IMR-90 (cell line): ENCODE measurements around the gene ZSCAN30. TPM values are rescaled to one million over a fixed set of nuclear protein-coding genes. Genes with fewer than 3 reads are reported as not detected.

Experiments used
- ATAC-seq: fragments of 200-7000 bp; cut with Tn5 transposase; 2 replicates; pipeline ENCODE4 v1.9.1; 2020; ENCODE audit warnings: low read depth, mild to moderate bottlenecking, moderate library complexity
- BruUV-seq: library from RNA; stranded (reverse); fragments of 400-500 nt; replicated peaks from 2 replicates; lab custom pipeline; 2021; lab: Mats Ljungman, UMichigan
- CTCF ChIA-PET: fragments of 300-600 bp; formaldehyde crosslinking; extraction: SDS; loops from one replicate; lab custom pipeline; 2021; ENCODE audit warnings: antibody characterized with exemption; lab: Yijun Ruan, JAX
- POLR2A ChIA-PET: fragments of 300-600 bp; sonication (Branson Sonifier 250); formaldehyde crosslinking; loops from one replicate; lab custom pipeline; 2022; ENCODE audit warnings: antibody characterized with exemption; ENCODE audit not compliant: unreplicated experiment; lab: Charles Lee
- DNase-seq: peaks from one replicate; pipeline ENCODE4 v3.0.0; 2013
- H2AFZ ChIP-seq: replicated peaks from 2 replicates; pipeline ENCODE3; 2013; ENCODE audit warnings: low read length, mild to moderate bottlenecking; ENCODE audit not compliant: poor library complexity
- H2AK5ac ChIP-seq: 2 replicates; pipeline ENCODE4 v1.6.1; 2013; ENCODE audit warnings: low read depth, low read length, inconsistent platforms
- H2AK9ac ChIP-seq: replicated peaks from 2 replicates; pipeline ENCODE3; 2013; ENCODE audit warnings: mild to moderate bottlenecking, low read depth, low read length, moderate library complexity; ENCODE audit not compliant: poor library complexity
- H2BK120ac ChIP-seq: 2 replicates; pipeline ENCODE4 v1.6.1; 2013; ENCODE audit warnings: low read depth, low read length, inconsistent platforms
- H2BK15ac ChIP-seq: 3 replicates; pipeline ENCODE4 v1.6.1; 2013; ENCODE audit warnings: low read depth, low read length, inconsistent platforms
- H2BK20ac ChIP-seq: 2 replicates; pipeline ENCODE4 v1.6.1; 2013; ENCODE audit warnings: low read depth, mild to moderate bottlenecking, inconsistent platforms, low read length, moderate library complexity
- H2BK5ac ChIP-seq: 2 replicates; pipeline ENCODE4 v1.6.1; 2013; ENCODE audit warnings: mild to moderate bottlenecking, low read depth, low read length, inconsistent platforms; ENCODE audit not compliant: poor library complexity, severe bottlenecking
- H3K14ac ChIP-seq: replicated peaks from 2 replicates; pipeline ENCODE4 v1.6.1; 2013; ENCODE audit warnings: low read depth, low read length, inconsistent platforms
- H3K18ac ChIP-seq: 2 replicates; pipeline ENCODE4 v1.6.1; 2013; ENCODE audit warnings: low read depth, low read length, control low read depth
- H3K23ac ChIP-seq: 2 replicates; pipeline ENCODE4 v1.6.1; 2013; ENCODE audit warnings: low read depth, low read length, inconsistent platforms
- H3K27ac ChIP-seq: 2 replicates; pipeline ENCODE4 v1.5.1; 2013; ENCODE audit warnings: mild to moderate bottlenecking, control low read depth, low read length; ENCODE audit not compliant: insufficient read depth
- H3K27me3 ChIP-seq: 2 replicates; pipeline ENCODE4 v1.6.1; 2013; ENCODE audit warnings: low read length; ENCODE audit not compliant: control insufficient read depth, insufficient read depth
- H3K36me3 ChIP-seq: 2 replicates; pipeline ENCODE4 v1.6.1; 2013; ENCODE audit warnings: low read length, mixed read lengths; ENCODE audit not compliant: control insufficient read depth, insufficient read depth
- H3K4ac ChIP-seq: 2 replicates; pipeline ENCODE4 v1.6.1; 2013; ENCODE audit warnings: low read depth, low read length, inconsistent platforms
- H3K4me1 ChIP-seq: 2 replicates; pipeline ENCODE4 v1.6.1; 2013; ENCODE audit warnings: low read length, mixed read lengths; ENCODE audit not compliant: control insufficient read depth, insufficient read depth
- H3K4me2 ChIP-seq: 2 replicates; pipeline ENCODE4 v1.6.1; 2013; ENCODE audit warnings: low read depth, mild to moderate bottlenecking, control low read depth, low read length, moderate library complexity
- H3K4me3 ChIP-seq: 2 replicates; pipeline ENCODE4 v1.5.1; 2013; ENCODE audit warnings: low read depth, mild to moderate bottlenecking, control low read depth, low read length, moderate library complexity; ENCODE audit not compliant: insufficient read depth
- H3K56ac ChIP-seq: 2 replicates; pipeline ENCODE4 v1.6.1; 2013; ENCODE audit warnings: low read length, inconsistent platforms; ENCODE audit not compliant: insufficient read depth; ENCODE audit errors: extremely low read depth
- H3K79me1 ChIP-seq, 2 experiments: 2 replicates each; pipeline ENCODE4 v1.6.1; 2013; ENCODE audit warnings: low read length in 2 of 2, inconsistent platforms in 1 of 2, low read depth in 1 of 2
- H3K9ac ChIP-seq: 2 replicates; pipeline ENCODE4 v1.6.1; 2013; ENCODE audit warnings: low read depth, low read length, control low read depth
- H3K9me1 ChIP-seq: 2 replicates; pipeline ENCODE4 v1.6.1; 2013; ENCODE audit warnings: low read length, inconsistent platforms; ENCODE audit not compliant: insufficient read depth
- H3K9me3 ChIP-seq: 2 replicates; pipeline ENCODE4 v1.6.1; 2013; ENCODE audit warnings: low read length; ENCODE audit not compliant: control insufficient read depth, insufficient read depth
- H4K20me1 ChIP-seq: 2 replicates; pipeline ENCODE4 v1.6.1; 2013; ENCODE audit warnings: low read length, inconsistent platforms; ENCODE audit not compliant: insufficient read depth
- H4K5ac ChIP-seq: 2 replicates; pipeline ENCODE4 v1.6.1; 2013; ENCODE audit warnings: mild to moderate bottlenecking, low read depth, low read length, control low read depth
- H4K8ac ChIP-seq, 2 experiments: 2 replicates each; pipeline ENCODE4 v1.6.1; 2013; ENCODE audit warnings: low read depth in 2 of 2, low read length in 2 of 2, control low read depth in 1 of 2, inconsistent platforms in 1 of 2
- H4K91ac ChIP-seq: 2 replicates; pipeline ENCODE4 v1.6.1; 2013; ENCODE audit warnings: low read depth, low read length, inconsistent platforms; ENCODE audit not compliant: insufficient read depth
- BHLHE40 ChIP-seq: fragments of 150-350 bp; IDR thresholded peaks from 2 replicates; pipeline ENCODE4 v1.6.1; 2016; ENCODE audit warnings: mild to moderate bottlenecking, low read depth, low read length
- FOS ChIP-seq: fragments of 150-350 bp; IDR thresholded peaks from 2 replicates; pipeline ENCODE4 v1.6.1; 2016; ENCODE audit warnings: low read depth, low read length
- MAFK ChIP-seq: IDR thresholded peaks from 2 replicates; pipeline ENCODE4 v1.6.1; 2012; ENCODE audit warnings: low read depth, low read length, improper control_type of control experiment
- MAZ ChIP-seq: IDR thresholded peaks from 2 replicates; pipeline ENCODE4 v1.6.1; 2012; ENCODE audit warnings: low read depth, mild to moderate bottlenecking, low read length, improper control_type of control experiment, moderate library complexity, borderline replicate concordance
- MXI1 ChIP-seq: IDR thresholded peaks from 2 replicates; pipeline ENCODE4 v1.6.1; 2012; ENCODE audit warnings: low read depth, mild to moderate bottlenecking, low read length, moderate library complexity, borderline replicate concordance
- NFE2L2 ChIP-seq: fragments of 150-350 bp; IDR thresholded peaks from 2 replicates; pipeline ENCODE4 v1.6.1; 2016; ENCODE audit warnings: low read depth, mild to moderate bottlenecking, low read length
- POLR2A ChIP-seq: IDR thresholded peaks from 2 replicates; pipeline ENCODE4 v1.6.1; 2012; ENCODE audit warnings: mild to moderate bottlenecking, low read depth, low read length
- RAD21 ChIP-seq: IDR thresholded peaks from 2 replicates; pipeline ENCODE4 v1.6.1; 2012; ENCODE audit warnings: low read length, improper control_type of control experiment
- RCOR1 ChIP-seq: IDR thresholded peaks from 2 replicates; pipeline ENCODE4 v1.6.1; 2012; ENCODE audit warnings: mild to moderate bottlenecking, low read length, improper control_type of control experiment; ENCODE audit not compliant: insufficient replicate concordance
- RFX5 ChIP-seq: IDR thresholded peaks from 2 replicates; pipeline ENCODE4 v1.8.0; 2012; ENCODE audit warnings: low read depth, mild to moderate bottlenecking, low read length, moderate library complexity
- WGBS, 2 experiments: methylation state at CpG; one replicate each; pipeline versions ENCODE4 v1.1.5 to v1.1.7; 2013; ENCODE audit warnings: missing lambda C conversion rate in 2 of 2; ENCODE audit not compliant: insufficient read length in 1 of 2; ENCODE audit errors: extremely low coverage in 2 of 2; 5-methylcytosine and 5-hydroxymethylcytosine counted together
- dilution Hi-C: fragments of 300-500 bp; cut with HindIII; formaldehyde crosslinking; loops from one replicate; pipeline ENCODE4 v1.14.3; 2018; ENCODE audit warnings: low sequenced_read_pairs; ENCODE audit not compliant: unreplicated experiment
- in situ Hi-C: fragments of 300-500 bp; cut with MboI; formaldehyde crosslinking; loops from 3 replicates; pipeline ENCODE4 v1.14.3; 2019; ENCODE audit warnings: low sequenced_read_pairs, inconsistent platforms, mixed read lengths
- intact Hi-C: fragments of 100-400 bp; cut with micrococcal nuclease; formaldehyde crosslinking; loops from 2 replicates; pipeline ENCODE4 v1.10.0; 2022
- polyA plus RNA-seq, 3 experiments: library from polyadenylated mRNA; depleted of rRNA; stranded (reverse); fragments of >200 nt; gene quantifications; 2 replicates each; pipeline ENCODE4 v1.2.3, GENCODE V29; 2012; ENCODE audit warnings: low replicate concordance in 1 of 3
- total RNA-seq: library from RNA; depleted of rRNA; stranded (reverse); fragments of >200 nt; gene quantifications from 2 replicates; pipeline ENCODE4 v1.2.3, GENCODE V29; 2012
- TF ChIP-seq, protein P1 (sequence below): conservative IDR thresholded peaks from 2 replicates; pipeline ENCODE4 v1.5.1; 2012; ENCODE audit warnings: mild to moderate bottlenecking, low read depth, low read length, improper control_type of control experiment

ZSCAN30 gene
- total and polyA plus RNA-seq, 2 of the 4 experiments (the other 2 are of a cell fraction), result 9.9 to 17.7 TPM

DNA sequence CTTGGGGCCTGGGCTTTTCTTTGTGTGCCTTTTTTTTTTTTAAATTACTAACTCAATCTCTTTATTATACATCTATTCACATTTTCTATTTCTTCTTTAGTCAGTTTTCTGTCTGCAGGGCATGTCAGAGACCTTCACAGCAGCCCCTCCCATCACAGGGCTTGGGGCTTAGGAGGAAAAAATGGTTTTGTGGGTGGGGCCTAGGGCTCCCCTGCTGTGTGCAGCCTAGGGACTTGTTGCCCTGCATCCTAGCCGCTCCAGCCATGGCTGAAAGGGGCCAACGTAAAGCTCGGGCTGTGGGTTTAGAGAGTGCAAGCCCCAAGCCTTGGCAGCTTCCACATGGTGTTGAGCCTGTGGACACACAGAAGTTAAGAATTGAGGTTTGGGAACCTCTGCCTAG lies 13.8 kb downstream of the ZSCAN30 start:
- ChIA-PET POLR2A (no interaction called here), CTCF (no interaction called here)
- H3K9ac ChIP-seq, result no peak overlapping the region
- no peak overlapping the region for H3K4me2 ChIP-seq
- no peaks in the 10 kb centered on the region for H4K20me1 ChIP-seq
- TF ChIP-seq RAD21 (no peak), RFX5 (no peak), MAZ (no peak), RCOR1 (no peak), BHLHE40 (no peak), FOS (no peak), POLR2A (no peak), MXI1 (no peak), MAFK (no peak), NFE2L2 (no peak)
- TF ChIP-seq, protein P1, sequence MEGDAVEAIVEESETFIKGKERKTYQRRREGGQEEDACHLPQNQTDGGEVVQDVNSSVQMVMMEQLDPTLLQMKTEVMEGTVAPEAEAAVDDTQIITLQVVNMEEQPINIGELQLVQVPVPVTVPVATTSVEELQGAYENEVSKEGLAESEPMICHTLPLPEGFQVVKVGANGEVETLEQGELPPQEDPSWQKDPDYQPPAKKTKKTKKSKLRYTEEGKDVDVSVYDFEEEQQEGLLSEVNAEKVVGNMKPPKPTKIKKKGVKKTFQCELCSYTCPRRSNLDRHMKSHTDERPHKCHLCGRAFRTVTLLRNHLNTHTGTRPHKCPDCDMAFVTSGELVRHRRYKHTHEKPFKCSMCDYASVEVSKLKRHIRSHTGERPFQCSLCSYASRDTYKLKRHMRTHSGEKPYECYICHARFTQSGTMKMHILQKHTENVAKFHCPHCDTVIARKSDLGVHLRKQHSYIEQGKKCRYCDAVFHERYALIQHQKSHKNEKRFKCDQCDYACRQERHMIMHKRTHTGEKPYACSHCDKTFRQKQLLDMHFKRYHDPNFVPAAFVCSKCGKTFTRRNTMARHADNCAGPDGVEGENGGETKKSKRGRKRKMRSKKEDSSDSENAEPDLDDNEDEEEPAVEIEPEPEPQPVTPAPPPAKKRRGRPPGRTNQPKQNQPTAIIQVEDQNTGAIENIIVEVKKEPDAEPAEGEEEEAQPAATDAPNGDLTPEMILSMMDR, result no peak
- H2AK9ac ChIP-seq, result no peak overlapping the region
- H3K18ac ChIP-seq, result no peak overlapping the region
- dilution Hi-C loops, result no loop called here
- H4K5ac ChIP-seq, result no peak overlapping the region
- H2BK5ac ChIP-seq, result no peak overlapping the region
- no peak overlapping the region for H2AK5ac ChIP-seq
- no CpG with 5 or more reads among the region's 3 CpGs for WGBS, 2 experiments
- no peak overlapping the region for H4K8ac ChIP-seq
- no peak overlapping the region for H4K91ac ChIP-seq
- H3K36me3 ChIP-seq, result 0 out of 2 replicates have a peak, but pooled peaks cover 2% of the 10 kb centered on the region
- no peaks in the 10 kb centered on the region for H3K4me1 ChIP-seq
- H3K27me3 ChIP-seq, result no peaks in the 10 kb centered on the region
- intact Hi-C loops, result no loop called here
- no peak overlapping the region for H2AFZ ChIP-seq
- no peak overlapping the region for H2BK120ac ChIP-seq
- H3K9me3 ChIP-seq, result peaks cover 20% of the 10 kb centered on the region
- in situ Hi-C loops, result no loop called here
- DNase-seq, result no peak
- ATAC-seq, result no peak
- no peaks in the 10 kb centered on the region for H3K9me1 ChIP-seq
- no TSS peak for BruUV-seq
- no peak overlapping the region for H2BK20ac ChIP-seq
- peaks cover 13 to 22% of the 10 kb centered on the region in 2 experiments for H3K79me1 ChIP-seq
- H3K14ac ChIP-seq, result no peak overlapping the region
- H3K56ac ChIP-seq, result no peak overlapping the region; the same call in 1 of the 2 replicates
- no peak overlapping the region for H3K4me3 ChIP-seq
- no peak overlapping the region for H3K4ac ChIP-seq
- no peak overlapping the region for H3K27ac ChIP-seq
- no peak overlapping the region for H3K23ac ChIP-seq
- no peak overlapping the region for H2BK15ac ChIP-seq
